Measurements from ENCODE around the gene AKR1A1. TPM values are rescaled to one million over a fixed set of nuclear protein-coding genes. Genes with fewer than 3 reads are reported as not detected.
"Not testable (repeated sequence)": the region's sequence is repeated elsewhere in the genome, so short reads cannot be mapped to it uniquely, and the experiment has no call there.

AKR1A1 gene
- total RNA-seq, 6 experiments from 2014 or later, result 115 to 308 (median 220) TPM

DNA sequence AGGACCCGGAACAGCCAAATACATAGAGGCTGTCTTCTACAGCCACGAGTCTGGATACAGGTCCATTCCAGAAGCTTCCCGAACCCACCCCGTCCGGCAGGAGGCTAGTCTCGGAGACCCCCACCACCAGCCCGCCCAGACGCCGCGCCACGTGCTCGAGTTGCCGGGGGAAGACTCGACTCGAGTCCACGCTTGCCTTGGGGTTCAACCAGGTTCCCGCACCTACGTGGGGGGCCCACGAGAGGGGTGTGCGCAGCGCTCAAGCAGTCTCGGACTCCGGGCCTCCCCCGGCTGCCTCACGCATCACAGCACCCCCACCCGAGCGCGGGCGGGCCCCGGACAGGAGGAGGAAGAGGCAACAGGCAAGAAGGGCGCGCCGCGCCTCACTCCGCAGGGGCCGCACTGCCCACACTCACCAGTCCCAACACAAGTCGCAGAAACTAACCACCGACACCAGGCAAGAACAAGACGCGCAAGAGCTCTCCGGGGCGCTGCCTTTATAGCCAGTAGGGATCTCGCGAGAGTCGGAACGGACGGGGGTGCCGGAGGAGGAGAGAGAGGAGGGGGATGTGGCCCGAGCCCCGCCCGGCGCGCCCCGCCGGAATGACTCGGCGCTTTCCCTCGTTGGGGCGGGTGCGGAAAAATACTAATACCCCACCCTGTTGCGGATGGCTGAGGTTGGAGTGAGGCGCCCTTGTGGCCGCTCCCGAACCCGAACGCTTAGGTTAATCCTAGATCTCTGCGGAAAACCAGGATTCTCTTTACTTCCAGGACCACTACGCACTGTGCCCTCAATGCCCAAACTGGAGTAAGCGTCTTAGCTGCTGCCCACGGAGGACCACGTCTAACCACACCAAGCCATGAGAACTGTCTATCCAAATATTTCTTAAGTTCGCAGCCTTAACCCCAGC, 29.0 kb upstream of the AKR1A1 start, which contains the start of gene PRDX1:
TSS of gene PRDX1 (minus strand) at position 472 of the 911 bp plus-strand sequence. CDS start 2,841 bp downstream, outside the sequence.
- no peaks in the 10 kb centered on the region for H3K9me3 ChIP-seq
- peak; percentile 96 to 98 (median 97) for DNase-seq
- TF ChIP-seq, protein P1, sequence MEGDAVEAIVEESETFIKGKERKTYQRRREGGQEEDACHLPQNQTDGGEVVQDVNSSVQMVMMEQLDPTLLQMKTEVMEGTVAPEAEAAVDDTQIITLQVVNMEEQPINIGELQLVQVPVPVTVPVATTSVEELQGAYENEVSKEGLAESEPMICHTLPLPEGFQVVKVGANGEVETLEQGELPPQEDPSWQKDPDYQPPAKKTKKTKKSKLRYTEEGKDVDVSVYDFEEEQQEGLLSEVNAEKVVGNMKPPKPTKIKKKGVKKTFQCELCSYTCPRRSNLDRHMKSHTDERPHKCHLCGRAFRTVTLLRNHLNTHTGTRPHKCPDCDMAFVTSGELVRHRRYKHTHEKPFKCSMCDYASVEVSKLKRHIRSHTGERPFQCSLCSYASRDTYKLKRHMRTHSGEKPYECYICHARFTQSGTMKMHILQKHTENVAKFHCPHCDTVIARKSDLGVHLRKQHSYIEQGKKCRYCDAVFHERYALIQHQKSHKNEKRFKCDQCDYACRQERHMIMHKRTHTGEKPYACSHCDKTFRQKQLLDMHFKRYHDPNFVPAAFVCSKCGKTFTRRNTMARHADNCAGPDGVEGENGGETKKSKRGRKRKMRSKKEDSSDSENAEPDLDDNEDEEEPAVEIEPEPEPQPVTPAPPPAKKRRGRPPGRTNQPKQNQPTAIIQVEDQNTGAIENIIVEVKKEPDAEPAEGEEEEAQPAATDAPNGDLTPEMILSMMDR (IDR thresholded peaks at IDR 0.05), result peak in 2 of 4 donors; percentile 6 to 10
- TF ChIP-seq POLR2A (IDR thresholded peaks at IDR 0.05), result peak; percentile 98
- H3K36me3 ChIP-seq, result peaks cover 0 to 20% (median 8%) of the 10 kb centered on the region in 4 donors
- H3K27me3 ChIP-seq, result no peaks in the 10 kb centered on the region
- H3K27ac ChIP-seq, result peak within 1 kb of the TSS; percentile 98 to 100 (median 98)
- H3K4me3 ChIP-seq, result peak within 1 kb of the TSS; percentile 93 to 95 (median 93)
- peaks cover 0 to 42% (median 18%) of the 10 kb centered on the region in 4 donors for H3K4me1 ChIP-seq
- whole genome bisulfite sequencing (ENCODE audit: insufficient coverage, low coverage, low lambda C conversion rate, missing lambda C conversion rate), result under 1% methylated on average over 20 of the region's 72 CpGs
- peak; percentile 90 to 94 (median 92) for ATAC-seq
- intact Hi-C loops (cut with DNase I), result no loop called here

DNA sequence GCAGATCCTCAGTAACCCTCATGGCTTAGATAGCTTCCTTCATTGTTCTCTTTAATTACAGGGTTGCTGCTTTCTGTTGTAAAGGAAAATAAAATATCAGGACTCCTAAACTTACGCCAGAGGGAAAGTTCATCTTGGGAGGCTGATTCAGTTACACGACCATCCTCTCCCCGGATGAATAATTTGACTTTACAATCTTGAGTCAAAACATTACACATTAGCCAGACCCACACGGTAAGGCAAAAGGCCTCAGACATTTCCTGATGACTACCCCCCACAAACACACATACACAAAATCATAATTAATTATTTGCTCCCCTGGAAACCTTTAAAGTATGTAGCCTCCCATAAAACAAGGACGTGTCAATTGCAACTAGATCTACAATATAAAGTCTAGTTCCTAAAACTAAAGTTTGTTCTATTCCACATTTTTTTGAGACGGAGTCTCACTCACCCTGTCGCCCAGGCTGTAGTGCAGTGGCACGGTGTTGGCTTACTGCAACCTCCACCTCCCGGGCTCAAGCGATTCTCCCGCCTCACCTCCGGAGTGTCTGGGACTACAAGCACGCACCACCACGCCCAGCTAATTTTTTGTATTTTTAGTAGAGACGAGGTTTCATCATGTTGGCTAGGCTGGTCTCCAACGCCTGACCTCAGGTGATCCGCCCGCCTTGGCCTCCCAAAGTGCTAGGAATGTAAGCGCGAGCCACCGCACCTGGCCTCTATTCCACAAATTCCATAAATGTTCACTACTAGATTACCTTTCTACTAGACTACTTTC, 28.1 kb upstream of the AKR1A1 start:
- WGBS (ENCODE audit: insufficient coverage, low coverage, low lambda C conversion rate, missing lambda C conversion rate), result 29% methylated on average over 21 of the region's 21 CpGs
- Histone ChIP-seq H3K4me1 (peaks cover 0 to 34% (median 14%) of the 10 kb centered on the region in 4 donors), H3K36me3 (peaks cover 0 to 12% (median 3%) of the 10 kb centered on the region in 4 donors), H3K4me3 (peak overlapping the region; percentile 93 to 95 (median 93)), H3K9me3 (no peaks in the 10 kb centered on the region), H3K27me3 (no peaks in the 10 kb centered on the region), H3K27ac (peak overlapping the region; percentile 98 to 100 (median 98))
- peak in 2 of 3 donors; percentile 47 to 73 for DNase-seq
- intact Hi-C loops (cut with DNase I), result no loop called here
- TF ChIP-seq, protein P1 (IDR thresholded peaks at IDR 0.05), result no peak
- TF ChIP-seq POLR2A (IDR thresholded peaks at IDR 0.05), result peak; percentile 56
- ATAC-seq, result peak in 2 of 4 donors; percentile 15 to 64

DNA sequence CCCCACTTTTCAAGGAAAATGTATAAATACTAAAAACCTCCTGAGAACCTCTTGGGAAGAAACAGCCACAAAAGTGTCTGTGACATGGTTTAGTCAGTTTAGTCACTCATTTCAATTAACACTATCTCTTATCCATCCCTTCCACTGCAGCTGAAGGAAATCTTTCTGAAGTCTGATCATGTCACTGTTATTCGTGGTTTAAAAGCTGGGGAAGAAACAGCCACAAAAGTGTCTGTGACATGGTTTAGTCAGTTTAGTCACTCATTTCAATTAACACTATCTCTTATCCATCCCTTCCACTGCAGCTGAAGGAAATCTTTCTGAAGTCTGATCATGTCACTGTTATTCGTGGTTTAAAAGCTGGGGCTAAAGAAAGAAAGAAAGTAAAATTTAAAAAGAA, 27.1 kb upstream of the AKR1A1 start:
- DNase-seq; H3K36me3 ChIP-seq; ATAC-seq; H3K9me3 ChIP-seq; intact Hi-C loops (cut with DNase I); H3K4me3 ChIP-seq; H3K27ac ChIP-seq; H3K27me3 ChIP-seq: not testable (repeated sequence)
- WGBS (ENCODE audit: insufficient coverage, low coverage, low lambda C conversion rate, missing lambda C conversion rate), result 51% methylated on average over 2 of the region's 2 CpGs
- peaks cover 0 to 27% (median 9%) of the 10 kb centered on the region in 4 donors for H3K4me1 ChIP-seq

DNA sequence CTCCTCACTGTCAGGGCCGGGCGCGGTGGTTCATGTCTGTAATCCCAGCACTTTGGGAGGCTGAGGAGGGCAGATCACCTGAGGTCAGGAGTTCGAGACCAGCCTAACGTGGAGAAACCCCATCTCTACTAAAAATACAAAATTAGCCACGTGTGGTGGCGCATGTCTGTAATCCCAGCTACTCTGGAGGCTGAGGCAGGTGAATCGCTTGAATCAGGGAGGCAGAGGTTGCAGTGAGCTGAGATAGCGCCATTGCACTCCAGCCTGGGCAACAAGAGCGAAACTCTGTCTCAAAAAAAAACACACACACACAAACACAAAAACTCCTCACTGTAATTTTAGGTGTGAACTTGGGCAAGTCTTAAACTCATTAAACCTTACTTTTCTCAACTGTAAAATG, 26.7 kb upstream of the AKR1A1 start:
- H3K27ac ChIP-seq; intact Hi-C loops (cut with DNase I); ATAC-seq; H3K27me3 ChIP-seq; H3K36me3 ChIP-seq; H3K9me3 ChIP-seq; H3K4me3 ChIP-seq; DNase-seq: not testable (repeated sequence)
- H3K4me1 ChIP-seq, result peaks cover 0 to 23% (median 7%) of the 10 kb centered on the region in 4 donors
- WGBS (ENCODE audit: insufficient coverage, low coverage, low lambda C conversion rate, missing lambda C conversion rate), result 86% methylated on average over 10 of the region's 10 CpGs

DNA sequence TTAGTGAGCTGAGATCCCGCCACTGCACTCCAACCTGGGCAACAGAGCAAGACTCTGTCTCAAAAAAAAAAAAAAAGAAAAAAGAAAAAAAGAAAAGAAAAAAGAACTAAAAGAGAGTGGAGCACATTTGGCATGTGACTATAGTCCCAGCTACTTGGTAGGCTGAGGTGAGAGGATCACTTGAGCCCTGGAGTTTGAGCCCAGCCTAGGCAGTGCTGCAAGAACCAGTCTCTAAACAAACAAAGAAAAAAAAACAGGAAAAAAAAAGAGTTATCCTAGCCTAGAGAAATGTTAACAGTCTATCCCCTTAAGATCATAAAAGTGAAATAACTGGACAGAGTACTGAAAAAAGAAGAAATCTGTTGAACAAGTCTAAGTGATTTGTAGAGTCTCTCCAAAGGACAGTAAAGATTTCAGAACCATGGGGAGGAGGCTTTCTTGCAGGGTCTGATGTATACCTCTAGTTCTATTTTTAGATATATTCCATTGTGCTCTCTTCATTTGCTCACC, 24.4 kb upstream of the AKR1A1 start:
- peak in 1 of 3 donors; percentile 65 for DNase-seq
- intact Hi-C loops (cut with DNase I), result no loop called here
- Histone ChIP-seq H3K4me1 (peaks cover 0 to 16% (median 4%) of the 10 kb centered on the region in 4 donors), H3K27ac (no peak overlapping the region), H3K9me3 (no peaks in the 10 kb centered on the region), H3K27me3 (no peaks in the 10 kb centered on the region), H3K4me3 (no peak overlapping the region), H3K36me3 (no peaks in the 10 kb centered on the region)
- TF ChIP-seq POLR2A (IDR thresholded peaks at IDR 0.05), result no peak
- TF ChIP-seq, protein P1 (IDR thresholded peaks at IDR 0.05), result no peak
- WGBS (ENCODE audit: insufficient coverage, low coverage, low lambda C conversion rate, missing lambda C conversion rate), result 100% methylated on average over 1 of the region's 1 CpG
- ATAC-seq, result peak in 3 of 4 donors; percentile 20 to 34 (median 27)
